Neuronal stem cell (in vitro differentiated cells): Measurements from ENCODE around the gene SHOX.

Experiments
- DNase-seq: peaks from one replicate; pipeline ENCODE4 v3.0.0-alpha.2; 2013; ENCODE audit warnings: low spot score
- H2AFZ ChIP-seq: one replicate; pipeline ENCODE4 v1.6.1; 2013; ENCODE audit warnings: mild to moderate bottlenecking, low read length, inconsistent platforms
- H2AK5ac ChIP-seq: 2 replicates; pipeline ENCODE4 v1.6.1; 2013; ENCODE audit warnings: low read depth, mild to moderate bottlenecking, inconsistent platforms, low read length, moderate library complexity, mixed read lengths
- H2BK120ac ChIP-seq: 2 replicates; pipeline ENCODE4 v1.6.1; 2013; ENCODE audit warnings: low read depth, mild to moderate bottlenecking, inconsistent platforms, low read length, moderate library complexity, mixed read lengths
- H2BK12ac ChIP-seq: one replicate; pipeline ENCODE4 v1.6.1; 2013; ENCODE audit warnings: low read length, inconsistent platforms
- H2BK15ac ChIP-seq: 2 replicates; pipeline ENCODE4 v1.6.1; 2013; ENCODE audit warnings: mild to moderate bottlenecking, low read length, inconsistent platforms, mixed read lengths
- H2BK5ac ChIP-seq: one replicate; pipeline ENCODE4 v1.6.1; 2013; ENCODE audit warnings: inconsistent platforms, mild to moderate bottlenecking, low read length, moderate library complexity
- H3K14ac ChIP-seq: one replicate; pipeline ENCODE4 v1.6.1; 2013; ENCODE audit warnings: low read length, inconsistent platforms
- H3K18ac ChIP-seq: 2 replicates; pipeline ENCODE4 v1.6.1; 2013; ENCODE audit warnings: low read length, inconsistent platforms
- H3K23ac ChIP-seq: 2 replicates; pipeline ENCODE4 v1.6.1; 2013; ENCODE audit warnings: low read depth, mild to moderate bottlenecking, mixed read lengths, low read length, inconsistent platforms; ENCODE audit not compliant: poor library complexity
- H3K27ac ChIP-seq: replicated peaks from 3 replicates; pipeline ENCODE4 v1.5.1; 2013; ENCODE audit warnings: low read length, inconsistent platforms
- H3K27me3 ChIP-seq, 3 experiments: 2 replicates each; pipeline ENCODE4 v1.6.1; 2013; ENCODE audit warnings: low read length in 3 of 3, mild to moderate bottlenecking in 2 of 3, inconsistent platforms in 1 of 3, low read depth in 1 of 3, mixed read lengths in 1 of 3, moderate library complexity in 1 of 3; ENCODE audit not compliant: control insufficient read depth in 3 of 3, insufficient read depth in 3 of 3
- H3K36me3 ChIP-seq, 2 donors: replicated peaks in 1 of 2; 2 replicates each; pipeline ENCODE4 v1.6.1; 2013; ENCODE audit warnings: low read length in 2 of 2; ENCODE audit not compliant: control insufficient read depth in 2 of 2, insufficient read depth in 2 of 2
- H3K4ac ChIP-seq: 2 replicates; pipeline ENCODE4 v1.6.1; 2013; ENCODE audit warnings: inconsistent platforms, mild to moderate bottlenecking, low read length, moderate library complexity
- H3K4me1 ChIP-seq, 2 donors: 1 replicate in 1 of 2; 2 replicates in 1 of 2; pipeline ENCODE4 v1.6.1; 2013; ENCODE audit warnings: low read length in 2 of 2, low read depth in 1 of 2; ENCODE audit not compliant: control insufficient read depth in 2 of 2, insufficient read depth in 1 of 2
- H3K4me2 ChIP-seq: one replicate; pipeline ENCODE4 v1.6.1; 2013; ENCODE audit warnings: mild to moderate bottlenecking, low read length, inconsistent platforms; ENCODE audit not compliant: insufficient read depth, poor library complexity, severe bottlenecking
- H3K4me3 ChIP-seq, 2 donors: 2 replicates each; pipeline ENCODE4 v1.5.1; 2013; ENCODE audit warnings: low read length in 2 of 2, mild to moderate bottlenecking in 2 of 2, inconsistent platforms in 1 of 2, moderate library complexity in 1 of 2
- H3K79me1 ChIP-seq: one replicate; pipeline ENCODE4 v1.6.1; 2013; ENCODE audit warnings: low read depth, mild to moderate bottlenecking, inconsistent platforms, low read length, moderate library complexity
- H3K9ac ChIP-seq: one replicate; pipeline ENCODE4 v1.6.1; 2013; ENCODE audit warnings: mild to moderate bottlenecking, low read depth, low read length, inconsistent platforms; ENCODE audit not compliant: poor library complexity
- H3K9me3 ChIP-seq, 2 donors: replicated peaks in 1 of 2; 2 replicates each; pipeline versions ENCODE3 to v1.6.1; 2013; ENCODE audit warnings: low read length in 2 of 2, mild to moderate bottlenecking in 2 of 2, inconsistent platforms in 1 of 2, low read depth in 1 of 2, mixed read lengths in 1 of 2, moderate library complexity in 1 of 2; ENCODE audit not compliant: control insufficient read depth in 2 of 2, insufficient read depth in 1 of 2
- H4K8ac ChIP-seq: one replicate; pipeline ENCODE4 v1.6.1; 2013; ENCODE audit warnings: low read depth, mild to moderate bottlenecking, inconsistent platforms, low read length, moderate library complexity
- H4K91ac ChIP-seq: one replicate; pipeline ENCODE4 v1.6.1; 2013; ENCODE audit warnings: low read length, low read depth, mild to moderate bottlenecking, inconsistent platforms; ENCODE audit not compliant: poor library complexity
- WGBS, 2 donors: extraction: QIAGEN DNeasy Blood & Tissue Kit; methylation state at CpG; one replicate each; pipeline ENCODE4 v1.1.7; 2013; ENCODE audit warnings: missing lambda C conversion rate in 2 of 2, mixed read lengths in 1 of 2; ENCODE audit not compliant: insufficient read length in 2 of 2, insufficient replicate concordance in 1 of 2; ENCODE audit errors: extremely low coverage in 2 of 2; 5-methylcytosine and 5-hydroxymethylcytosine counted together

SHOX gene

DNA sequence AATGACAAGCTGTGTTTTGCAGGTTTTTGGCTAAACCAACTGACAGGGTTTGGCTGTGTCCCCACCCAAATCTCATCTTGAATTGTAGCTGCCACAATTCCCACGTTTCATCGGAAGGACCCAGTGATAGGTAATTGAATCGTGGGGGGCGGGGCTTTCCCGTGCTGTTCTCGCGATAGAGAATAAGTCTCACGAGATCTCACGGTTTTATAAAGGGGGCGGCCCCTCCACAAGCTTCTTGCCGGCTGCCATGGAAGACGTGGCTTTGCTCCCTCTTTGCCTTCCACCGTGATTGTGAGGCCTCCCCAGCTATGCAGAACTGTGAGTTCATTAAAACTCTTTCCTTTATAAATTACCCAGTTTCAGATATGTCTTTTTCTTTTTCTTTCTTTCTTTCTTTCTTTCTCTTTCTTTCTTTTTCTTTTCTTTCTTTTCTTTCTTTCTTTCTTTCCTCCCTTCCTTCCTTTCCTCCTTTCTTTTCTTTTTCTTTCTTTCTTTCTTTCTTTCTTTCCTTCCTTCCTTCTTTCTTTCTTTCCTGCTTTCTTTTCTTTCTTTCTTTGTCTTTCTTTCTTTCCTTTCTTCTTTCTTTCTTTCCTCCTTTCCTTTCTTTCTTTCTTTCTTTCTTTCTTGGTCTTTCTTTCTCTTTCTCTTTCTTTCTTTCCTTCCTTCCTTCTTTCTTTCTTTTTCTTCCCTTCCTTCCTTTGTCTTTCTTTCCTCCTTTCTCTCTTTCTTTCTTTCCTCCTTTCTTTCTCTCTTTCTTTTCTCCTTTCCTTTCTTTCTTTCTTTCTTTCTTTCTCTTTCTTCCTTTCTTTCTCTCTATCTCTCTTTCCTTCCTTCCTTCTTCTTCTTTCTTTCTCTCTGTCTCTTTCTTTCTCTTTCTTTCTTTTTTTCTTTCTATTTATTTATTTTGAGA is 54.8 kb downstream of the SHOX start:
- H2BK120ac ChIP-seq, result no peak overlapping the region
- no peak overlapping the region for H3K4me3 ChIP-seq
- H3K27ac ChIP-seq, result no peak overlapping the region
- H3K9me3 ChIP-seq, result no peaks in the 10 kb centered on the region
- H4K8ac ChIP-seq, result no peak overlapping the region
- no peaks in the 10 kb centered on the region for H3K79me1 ChIP-seq
- no peak overlapping the region for H2BK12ac ChIP-seq
- WGBS, 2 donors, result no CpG with 5 or more reads among the region's 13 CpGs
- H3K18ac ChIP-seq, result no peak overlapping the region
- H2BK5ac ChIP-seq, result no peak overlapping the region
- no peak overlapping the region for H3K23ac ChIP-seq
- H3K36me3 ChIP-seq, result no peaks in the 10 kb centered on the region
- no peak overlapping the region for H3K4me2 ChIP-seq
- no peaks in the 10 kb centered on the region for H3K27me3 ChIP-seq
- H3K9ac ChIP-seq, result no peak overlapping the region
- H3K14ac ChIP-seq, result no peak overlapping the region
- no peak overlapping the region for H2BK15ac ChIP-seq
- no peak overlapping the region for H4K91ac ChIP-seq
- no peak for DNase-seq
- H2AK5ac ChIP-seq, result no peak overlapping the region
- H3K4me1 ChIP-seq, result peaks cover 0 to 3% of the 10 kb centered on the region in 2 donors
- no peak overlapping the region for H3K4ac ChIP-seq
- no peak overlapping the region for H2AFZ ChIP-seq

GRCh38 chrX:689983-690382 is 59.4 kb downstream of the SHOX start:
- H4K8ac ChIP-seq, result no peak overlapping the region
- no peak overlapping the region for H4K91ac ChIP-seq
- H2BK15ac ChIP-seq, result no peak overlapping the region
- no peaks in the 10 kb centered on the region for H3K27me3 ChIP-seq
- no peak overlapping the region for H2BK12ac ChIP-seq
- H2BK5ac ChIP-seq, result no peak overlapping the region
- H2BK120ac ChIP-seq, result no peak overlapping the region
- H3K18ac ChIP-seq, result no peak overlapping the region
- H3K4me3 ChIP-seq, result no peak overlapping the region
- H3K27ac ChIP-seq, result no peak overlapping the region
- no peaks in the 10 kb centered on the region for H3K79me1 ChIP-seq
- no peaks in the 10 kb centered on the region for H3K36me3 ChIP-seq
- no peak overlapping the region for H2AK5ac ChIP-seq
- H3K23ac ChIP-seq, result no peak overlapping the region
- no peak overlapping the region for H3K4ac ChIP-seq
- H2AFZ ChIP-seq, result no peak overlapping the region
- H3K9ac ChIP-seq, result no peak overlapping the region
- WGBS, 2 donors, result no CpG with 5 or more reads among the region's 7 CpGs
- no peak for DNase-seq
- H3K14ac ChIP-seq, result no peak overlapping the region
- H3K4me2 ChIP-seq, result no peak overlapping the region
- H3K9me3 ChIP-seq, result no peaks in the 10 kb centered on the region
- H3K4me1 ChIP-seq, result no peaks in the 10 kb centered on the region

- Histone ChIP-seq H2BK5ac (no peak overlapping the region), H3K9me3 (no peaks in the 10 kb centered on the region), H3K4me1 (no peaks in the 10 kb centered on the region), H3K9ac (no peak overlapping the region), H3K79me1 (no peaks in the 10 kb centered on the region), H3K4me2 (no peak overlapping the region), H3K4ac (no peak overlapping the region), H3K23ac (no peak overlapping the region), H3K14ac (no peak overlapping the region), H3K36me3 (no peaks in the 10 kb centered on the region), H3K27me3 (no peaks in the 10 kb centered on the region), H2AK5ac (no peak overlapping the region), H2BK12ac (no peak overlapping the region), H2BK15ac (no peak overlapping the region), H4K91ac (no peak overlapping the region), H2BK120ac (no peak overlapping the region), H3K4me3 (no peak overlapping the region), H4K8ac (no peak overlapping the region), H3K18ac (no peak overlapping the region), H3K27ac (no peak overlapping the region), H2AFZ (no peak overlapping the region)
- DNase-seq, result no peak
- WGBS, 2 donors, result no CpG with 5 or more reads among the region's 19 CpGs
Observed at GRCh38 chrX:694800-695199, 64.2 kb downstream of the SHOX start.

DNA sequence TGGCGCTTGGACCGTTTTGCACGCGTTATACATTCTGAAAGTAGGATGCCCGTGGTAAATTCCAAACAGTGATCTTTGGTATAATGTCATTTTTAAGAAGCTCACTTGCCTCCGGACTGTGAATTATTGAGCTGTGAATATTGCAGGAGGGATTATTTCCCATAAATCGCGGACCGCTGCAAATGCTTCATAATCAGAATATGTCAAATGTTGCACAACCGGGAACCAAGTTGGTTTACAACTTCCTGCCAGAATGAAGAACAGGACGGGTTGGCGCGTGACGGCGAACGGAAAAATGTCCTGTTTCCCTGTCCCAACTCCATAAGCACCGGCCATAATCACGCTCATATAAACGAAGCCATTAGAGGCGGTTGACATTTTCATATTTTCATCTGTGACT is 67.6 kb downstream of the SHOX start:
- Histone ChIP-seq H3K9me3 (no peaks in the 10 kb centered on the region), H2BK5ac (no peak overlapping the region), H3K36me3 (no peaks in the 10 kb centered on the region), H3K4me2 (no peak overlapping the region), H2BK120ac (no peak overlapping the region), H3K27me3 (no peaks in the 10 kb centered on the region), H3K23ac (no peak overlapping the region), H3K27ac (no peak overlapping the region), H3K14ac (no peak overlapping the region), H3K9ac (no peak overlapping the region), H3K4me3 (no peak overlapping the region), H2AK5ac (no peak overlapping the region), H3K4ac (no peak overlapping the region), H4K8ac (no peak overlapping the region), H3K79me1 (no peaks in the 10 kb centered on the region), H2BK12ac (no peak overlapping the region), H4K91ac (no peak overlapping the region), H3K4me1 (no peaks in the 10 kb centered on the region), H3K18ac (no peak overlapping the region), H2BK15ac (no peak overlapping the region), H2AFZ (no peak overlapping the region)
- DNase-seq, result no peak
- no CpG with 5 or more reads among the region's 20 CpGs for WGBS, 2 donors
